ENCODE measurements around the gene DLX3. TPM values are rescaled to one million over a fixed set of nuclear protein-coding genes. Genes with fewer than 3 reads are reported as not detected.

Gene DLX3
- polyA plus RNA-seq, 1 of the 3 experiments (the other 2 are of a cell fraction) = not detected

- TF ChIP-seq USF1 (IDR thresholded peaks at IDR 0.05; ENCODE audit: borderline replicate concordance, low read depth) = no peak
- 0 out of 2 replicates have a peak, but pooled peaks have one; percentile 16 for TF ChIP-seq USF2 (IDR thresholded peaks at IDR 0.05; ENCODE audit: borderline replicate concordance, low read depth, low read length)
- TF ChIP-seq TEAD4 (IDR thresholded peaks at IDR 0.05; ENCODE audit: borderline replicate concordance, insufficient read depth) = no peak
- TF ChIP-seq FOSL2 (IDR thresholded peaks at IDR 0.05; ENCODE audit: borderline replicate concordance, low read depth) = no peak
- TF ChIP-seq FOXM1 (IDR thresholded peaks at IDR 0.05; ENCODE audit: low read depth) = no peak
- 0 out of 2 replicates have a peak, but pooled peaks have one; percentile 43 for TF ChIP-seq RFX5 (IDR thresholded peaks at IDR 0.05; ENCODE audit: low read length)
- TF ChIP-seq RCOR1 (IDR thresholded peaks at IDR 0.05; ENCODE audit: low read length) = no peak
- no peak for TF ChIP-seq GATA2 (CRISPR knock-in tag; IDR thresholded peaks at IDR 0.05)
These were observed 31.8 kb upstream of the DLX3 start (continued) for GRCh38 chr17:50026837-50027171.

DNA sequence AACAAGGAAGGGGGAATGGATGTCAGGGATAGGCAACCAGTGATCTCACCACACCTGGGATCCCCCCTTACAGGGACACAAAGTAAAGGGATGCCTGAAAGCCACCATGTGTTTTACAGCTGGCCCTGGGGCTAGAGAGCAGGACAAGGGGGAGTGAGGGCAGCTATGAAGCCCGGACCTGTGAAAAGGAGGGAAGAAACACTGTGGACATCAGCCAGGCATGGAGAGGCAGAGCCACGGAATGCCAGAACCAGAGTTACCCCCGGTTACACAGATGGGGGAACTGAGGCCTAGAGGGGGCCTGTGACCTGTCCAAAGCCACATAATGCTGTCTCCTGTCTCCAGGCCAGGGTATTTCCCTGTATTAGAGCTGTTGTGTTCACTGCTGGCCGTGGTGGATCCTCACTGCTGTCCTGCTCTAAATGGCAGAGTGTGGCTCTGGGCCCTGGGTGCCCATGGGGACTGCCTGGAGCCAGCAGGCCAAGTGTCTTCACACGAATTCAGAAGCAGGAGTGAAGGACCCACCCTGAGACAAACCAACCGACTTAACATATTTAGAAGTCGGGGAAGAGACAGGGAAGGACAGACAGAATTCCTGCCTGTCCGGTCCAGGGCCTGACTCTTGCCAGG is 31.1 kb upstream of the DLX3 start:
- Histone ChIP-seq H3K9me3 (no peaks in the 10 kb centered on the region), H3K9ac (peak overlapping the region; percentile 89), H3K27me3 (ENCODE audit: insufficient read depth) (no peaks in the 10 kb centered on the region), H3K4me2 (peak overlapping the region; percentile 98), H3K27ac (ENCODE audit: low read depth in 2 of 2, low read length in 1 of 2) (peak overlapping the region; percentile 31 to 99; a peak in 3 of 4 replicates), H4K20me1 (ENCODE audit: insufficient read depth) (no peaks in the 10 kb centered on the region), H3K9me2 (no peaks in the 10 kb centered on the region), H3K4me3 (ENCODE audit: low read depth in 2 of 2, low read length in 1 of 2) (peak overlapping the region in 1 of 2 experiments; percentile 71; a peak in 2 of 4 replicates), H3K79me2 (ENCODE audit: insufficient read depth) (peaks cover 13% of the 10 kb centered on the region; the same call in 1 of the 2 replicates), H3K36me3 (replicated peaks in 1 of 2; ENCODE audit: control insufficient read depth in 1 of 2, insufficient read depth in 2 of 2, low read length in 1 of 2) (no peaks in the 10 kb centered on the region), H3F3A (replicated peaks; ENCODE audit: insufficient read depth) (peaks cover 55% of the 10 kb centered on the region), H3K4me1 (ENCODE audit: control insufficient read depth in 1 of 2, insufficient read depth in 2 of 2, low read depth in 1 of 2, low read length in 1 of 2) (peaks cover 16 to 21% of the 10 kb centered on the region in 2 experiments; a peak in 3 of 4 replicates), H2AFZ (ENCODE audit: low read depth) (no peak overlapping the region)
- ChIA-PET POLR2A (no interaction called here), CTCF (interaction anchor here (0.6 to 15.7 kb wide), 44 partner anchors 8 to 455 kb away, joined by 3 to 353 read pairs (median 5); partner anchors contain the start of genes ITGA3, PDK2 and TAC4)
- peak; percentile 24 for DNase-seq
- 57% methylated on average over 8 of the region's 8 CpGs for WGBS (ENCODE audit: low lambda C conversion rate)
- TF ChIP-seq MXI1 (IDR thresholded peaks at IDR 0.05; ENCODE audit: low read depth, low read length) (no peak), FOXJ3 (CRISPR knock-in tag; IDR thresholded peaks at IDR 0.05) (no peak), YY1 (IDR thresholded peaks at IDR 0.05; ENCODE audit: low read depth) (no peak), NRF1 (IDR thresholded peaks at IDR 0.05; ENCODE audit: low read depth, low read length) (no peak), RFX5 (IDR thresholded peaks at IDR 0.05; ENCODE audit: low read length) (no peak), POLR2AphosphoS5 (IDR thresholded peaks at IDR 0.05; ENCODE audit: low read depth, low read length) (no peak), TAF1 (IDR thresholded peaks at IDR 0.05; ENCODE audit: borderline replicate concordance, low read depth, low read length) (no peak), RXRA (IDR thresholded peaks at IDR 0.05; ENCODE audit: borderline replicate concordance, low read depth) (no peak), ELF1 (IDR thresholded peaks at IDR 0.05) (no peak), EP300 (IDR thresholded peaks at IDR 0.05; ENCODE audit: borderline replicate concordance in 1 of 2, low read depth in 1 of 2, low read length in 1 of 2) (no peak), TEAD4 (IDR thresholded peaks at IDR 0.05; ENCODE audit: borderline replicate concordance, insufficient read depth) (no peak), JUND (IDR thresholded peaks at IDR 0.05) (no peak)
- TF ChIP-seq, protein P1, sequence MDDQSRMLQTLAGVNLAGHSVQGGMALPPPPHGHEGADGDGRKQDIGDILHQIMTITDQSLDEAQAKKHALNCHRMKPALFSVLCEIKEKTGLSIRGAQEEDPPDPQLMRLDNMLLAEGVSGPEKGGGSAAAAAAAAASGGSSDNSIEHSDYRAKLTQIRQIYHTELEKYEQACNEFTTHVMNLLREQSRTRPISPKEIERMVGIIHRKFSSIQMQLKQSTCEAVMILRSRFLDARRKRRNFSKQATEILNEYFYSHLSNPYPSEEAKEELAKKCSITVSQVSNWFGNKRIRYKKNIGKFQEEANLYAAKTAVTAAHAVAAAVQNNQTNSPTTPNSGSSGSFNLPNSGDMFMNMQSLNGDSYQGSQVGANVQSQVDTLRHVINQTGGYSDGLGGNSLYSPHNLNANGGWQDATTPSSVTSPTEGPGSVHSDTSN (IDR thresholded peaks at IDR 0.05) = no peak
- TF ChIP-seq, protein P2, sequence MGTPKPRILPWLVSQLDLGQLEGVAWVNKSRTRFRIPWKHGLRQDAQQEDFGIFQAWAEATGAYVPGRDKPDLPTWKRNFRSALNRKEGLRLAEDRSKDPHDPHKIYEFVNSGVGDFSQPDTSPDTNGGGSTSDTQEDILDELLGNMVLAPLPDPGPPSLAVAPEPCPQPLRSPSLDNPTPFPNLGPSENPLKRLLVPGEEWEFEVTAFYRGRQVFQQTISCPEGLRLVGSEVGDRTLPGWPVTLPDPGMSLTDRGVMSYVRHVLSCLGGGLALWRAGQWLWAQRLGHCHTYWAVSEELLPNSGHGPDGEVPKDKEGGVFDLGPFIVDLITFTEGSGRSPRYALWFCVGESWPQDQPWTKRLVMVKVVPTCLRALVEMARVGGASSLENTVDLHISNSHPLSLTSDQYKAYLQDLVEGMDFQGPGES (IDR thresholded peaks at IDR 0.05; ENCODE audit: low read depth, low read length) = no peak
- TF ChIP-seq, protein P3, sequence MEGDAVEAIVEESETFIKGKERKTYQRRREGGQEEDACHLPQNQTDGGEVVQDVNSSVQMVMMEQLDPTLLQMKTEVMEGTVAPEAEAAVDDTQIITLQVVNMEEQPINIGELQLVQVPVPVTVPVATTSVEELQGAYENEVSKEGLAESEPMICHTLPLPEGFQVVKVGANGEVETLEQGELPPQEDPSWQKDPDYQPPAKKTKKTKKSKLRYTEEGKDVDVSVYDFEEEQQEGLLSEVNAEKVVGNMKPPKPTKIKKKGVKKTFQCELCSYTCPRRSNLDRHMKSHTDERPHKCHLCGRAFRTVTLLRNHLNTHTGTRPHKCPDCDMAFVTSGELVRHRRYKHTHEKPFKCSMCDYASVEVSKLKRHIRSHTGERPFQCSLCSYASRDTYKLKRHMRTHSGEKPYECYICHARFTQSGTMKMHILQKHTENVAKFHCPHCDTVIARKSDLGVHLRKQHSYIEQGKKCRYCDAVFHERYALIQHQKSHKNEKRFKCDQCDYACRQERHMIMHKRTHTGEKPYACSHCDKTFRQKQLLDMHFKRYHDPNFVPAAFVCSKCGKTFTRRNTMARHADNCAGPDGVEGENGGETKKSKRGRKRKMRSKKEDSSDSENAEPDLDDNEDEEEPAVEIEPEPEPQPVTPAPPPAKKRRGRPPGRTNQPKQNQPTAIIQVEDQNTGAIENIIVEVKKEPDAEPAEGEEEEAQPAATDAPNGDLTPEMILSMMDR (IDR thresholded peaks at IDR 0.05) = no peak
- TF ChIP-seq, protein P4, sequence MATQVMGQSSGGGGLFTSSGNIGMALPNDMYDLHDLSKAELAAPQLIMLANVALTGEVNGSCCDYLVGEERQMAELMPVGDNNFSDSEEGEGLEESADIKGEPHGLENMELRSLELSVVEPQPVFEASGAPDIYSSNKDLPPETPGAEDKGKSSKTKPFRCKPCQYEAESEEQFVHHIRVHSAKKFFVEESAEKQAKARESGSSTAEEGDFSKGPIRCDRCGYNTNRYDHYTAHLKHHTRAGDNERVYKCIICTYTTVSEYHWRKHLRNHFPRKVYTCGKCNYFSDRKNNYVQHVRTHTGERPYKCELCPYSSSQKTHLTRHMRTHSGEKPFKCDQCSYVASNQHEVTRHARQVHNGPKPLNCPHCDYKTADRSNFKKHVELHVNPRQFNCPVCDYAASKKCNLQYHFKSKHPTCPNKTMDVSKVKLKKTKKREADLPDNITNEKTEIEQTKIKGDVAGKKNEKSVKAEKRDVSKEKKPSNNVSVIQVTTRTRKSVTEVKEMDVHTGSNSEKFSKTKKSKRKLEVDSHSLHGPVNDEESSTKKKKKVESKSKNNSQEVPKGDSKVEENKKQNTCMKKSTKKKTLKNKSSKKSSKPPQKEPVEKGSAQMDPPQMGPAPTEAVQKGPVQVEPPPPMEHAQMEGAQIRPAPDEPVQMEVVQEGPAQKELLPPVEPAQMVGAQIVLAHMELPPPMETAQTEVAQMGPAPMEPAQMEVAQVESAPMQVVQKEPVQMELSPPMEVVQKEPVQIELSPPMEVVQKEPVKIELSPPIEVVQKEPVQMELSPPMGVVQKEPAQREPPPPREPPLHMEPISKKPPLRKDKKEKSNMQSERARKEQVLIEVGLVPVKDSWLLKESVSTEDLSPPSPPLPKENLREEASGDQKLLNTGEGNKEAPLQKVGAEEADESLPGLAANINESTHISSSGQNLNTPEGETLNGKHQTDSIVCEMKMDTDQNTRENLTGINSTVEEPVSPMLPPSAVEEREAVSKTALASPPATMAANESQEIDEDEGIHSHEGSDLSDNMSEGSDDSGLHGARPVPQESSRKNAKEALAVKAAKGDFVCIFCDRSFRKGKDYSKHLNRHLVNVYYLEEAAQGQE (IDR thresholded peaks at IDR 0.05; ENCODE audit: low read depth, low read length) = no peak
